Neural progenitor cell (in vitro differentiated cells): Measurements from ENCODE around the gene MFAP3.

Experiments
- EZH2 ChIP-seq: fragments of 200-600 bp; sonication (generic); IDR thresholded peaks from 2 replicates; pipeline ENCODE4 v1.6.1; 2017; ENCODE audit warnings: antibody characterized with exemption, mild to moderate bottlenecking, moderate library complexity
- TF ChIP-seq, protein P1 (sequence below): fragments of 200-600 bp; sonication (generic); IDR thresholded peaks from 2 replicates; pipeline ENCODE4 v1.5.1; 2017; ENCODE audit warnings: antibody characterized with exemption, mild to moderate bottlenecking

DNA sequence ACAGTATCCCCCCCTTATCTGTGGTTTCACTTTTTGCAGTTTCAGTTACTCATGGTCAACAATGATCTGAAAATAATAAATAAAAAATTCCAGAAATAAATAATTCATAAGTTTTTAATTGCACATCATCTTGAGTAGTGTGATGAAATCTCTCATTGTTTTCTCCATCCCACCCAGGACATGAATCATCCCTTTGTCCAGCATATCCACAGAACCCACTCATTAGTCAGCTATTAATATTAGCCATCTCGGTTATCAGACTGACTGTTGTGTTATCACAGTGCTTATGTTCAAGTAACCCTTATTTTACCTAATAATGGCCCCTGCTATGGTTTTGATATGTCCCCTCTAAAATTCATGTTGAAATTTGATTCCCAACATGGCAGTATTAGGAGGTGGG, 40.8 kb upstream of the MFAP3 start:
- TF ChIP-seq EZH2: no peak
- TF ChIP-seq, protein P1, sequence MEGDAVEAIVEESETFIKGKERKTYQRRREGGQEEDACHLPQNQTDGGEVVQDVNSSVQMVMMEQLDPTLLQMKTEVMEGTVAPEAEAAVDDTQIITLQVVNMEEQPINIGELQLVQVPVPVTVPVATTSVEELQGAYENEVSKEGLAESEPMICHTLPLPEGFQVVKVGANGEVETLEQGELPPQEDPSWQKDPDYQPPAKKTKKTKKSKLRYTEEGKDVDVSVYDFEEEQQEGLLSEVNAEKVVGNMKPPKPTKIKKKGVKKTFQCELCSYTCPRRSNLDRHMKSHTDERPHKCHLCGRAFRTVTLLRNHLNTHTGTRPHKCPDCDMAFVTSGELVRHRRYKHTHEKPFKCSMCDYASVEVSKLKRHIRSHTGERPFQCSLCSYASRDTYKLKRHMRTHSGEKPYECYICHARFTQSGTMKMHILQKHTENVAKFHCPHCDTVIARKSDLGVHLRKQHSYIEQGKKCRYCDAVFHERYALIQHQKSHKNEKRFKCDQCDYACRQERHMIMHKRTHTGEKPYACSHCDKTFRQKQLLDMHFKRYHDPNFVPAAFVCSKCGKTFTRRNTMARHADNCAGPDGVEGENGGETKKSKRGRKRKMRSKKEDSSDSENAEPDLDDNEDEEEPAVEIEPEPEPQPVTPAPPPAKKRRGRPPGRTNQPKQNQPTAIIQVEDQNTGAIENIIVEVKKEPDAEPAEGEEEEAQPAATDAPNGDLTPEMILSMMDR: no peak
